ENCODE results near the gene NOP14.
"Not testable (repeated sequence)": the region's sequence is repeated elsewhere in the genome, so short reads cannot be mapped to it uniquely, and the experiment has no call there.

The NOP14 gene

DNA sequence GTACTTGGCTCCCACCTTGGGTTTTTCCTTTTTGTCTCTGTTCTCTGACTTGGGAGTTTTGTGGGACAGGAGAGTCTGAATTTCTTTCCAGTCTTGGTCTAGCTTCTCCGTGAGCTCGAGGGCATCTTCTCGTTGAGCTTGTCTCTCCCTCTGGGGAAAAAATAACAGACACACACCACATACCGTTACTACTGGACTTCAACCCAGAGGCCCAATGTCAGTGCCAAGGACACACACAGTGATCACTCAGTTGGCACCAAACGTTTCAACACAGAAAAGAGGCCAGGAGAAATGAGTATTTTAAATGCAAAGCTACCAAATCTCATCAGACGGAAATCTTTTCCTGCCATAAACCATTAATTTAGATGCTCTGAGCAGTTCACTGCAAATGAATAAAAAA, 9.7 kb downstream of the NOP14 start:
- TF ChIP-seq, protein P1, sequence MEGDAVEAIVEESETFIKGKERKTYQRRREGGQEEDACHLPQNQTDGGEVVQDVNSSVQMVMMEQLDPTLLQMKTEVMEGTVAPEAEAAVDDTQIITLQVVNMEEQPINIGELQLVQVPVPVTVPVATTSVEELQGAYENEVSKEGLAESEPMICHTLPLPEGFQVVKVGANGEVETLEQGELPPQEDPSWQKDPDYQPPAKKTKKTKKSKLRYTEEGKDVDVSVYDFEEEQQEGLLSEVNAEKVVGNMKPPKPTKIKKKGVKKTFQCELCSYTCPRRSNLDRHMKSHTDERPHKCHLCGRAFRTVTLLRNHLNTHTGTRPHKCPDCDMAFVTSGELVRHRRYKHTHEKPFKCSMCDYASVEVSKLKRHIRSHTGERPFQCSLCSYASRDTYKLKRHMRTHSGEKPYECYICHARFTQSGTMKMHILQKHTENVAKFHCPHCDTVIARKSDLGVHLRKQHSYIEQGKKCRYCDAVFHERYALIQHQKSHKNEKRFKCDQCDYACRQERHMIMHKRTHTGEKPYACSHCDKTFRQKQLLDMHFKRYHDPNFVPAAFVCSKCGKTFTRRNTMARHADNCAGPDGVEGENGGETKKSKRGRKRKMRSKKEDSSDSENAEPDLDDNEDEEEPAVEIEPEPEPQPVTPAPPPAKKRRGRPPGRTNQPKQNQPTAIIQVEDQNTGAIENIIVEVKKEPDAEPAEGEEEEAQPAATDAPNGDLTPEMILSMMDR (conservative IDR thresholded peaks at IDR 0.05; ENCODE audit: low read length): no peak
- H3K4me3 ChIP-seq (ENCODE audit: low read length): no peak overlapping the region
- DNase-seq (ENCODE audit: low read depth): no peak

DNA sequence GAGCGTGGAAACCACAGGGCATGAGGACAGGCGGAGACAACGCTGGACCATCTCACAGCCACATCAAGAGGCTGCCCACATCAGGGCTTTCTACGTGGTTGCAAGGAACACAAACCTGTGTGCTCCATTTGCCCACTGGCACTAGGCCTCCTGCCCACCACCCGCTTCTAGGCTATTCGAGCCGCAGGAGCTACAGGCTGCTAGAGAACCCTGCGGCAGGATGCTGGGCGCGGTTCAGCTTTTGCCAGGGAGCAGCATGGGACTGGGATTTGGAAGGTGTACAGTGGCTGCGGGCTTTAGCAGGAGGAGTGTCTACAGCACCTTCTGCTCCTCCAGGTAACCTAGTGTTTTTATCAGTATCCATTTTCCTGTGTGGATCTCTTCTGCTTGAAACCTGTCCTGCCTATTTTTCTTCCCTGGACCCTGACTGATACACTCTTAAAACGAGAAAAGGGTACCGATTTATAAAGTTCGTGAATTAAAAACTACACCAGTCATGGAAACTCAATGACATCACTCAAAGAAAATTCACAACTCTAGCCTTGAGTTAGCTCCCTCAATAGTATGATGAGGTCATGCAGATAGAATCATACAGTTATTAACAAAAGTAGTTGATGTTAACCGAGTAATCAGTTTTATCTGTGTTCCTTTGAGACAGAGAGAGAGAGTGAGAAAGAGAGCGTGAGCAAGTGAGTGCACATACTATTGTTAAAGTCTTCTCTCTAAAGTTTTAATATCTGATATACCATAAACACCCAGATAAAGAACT, 12.8 kb downstream of the NOP14 start:
- TF ChIP-seq, protein P1 (conservative IDR thresholded peaks at IDR 0.05; ENCODE audit: low read length): no peak
- no peak overlapping the region for H3K4me3 ChIP-seq (ENCODE audit: low read length)
- no peak for DNase-seq (ENCODE audit: low read depth)

DNA sequence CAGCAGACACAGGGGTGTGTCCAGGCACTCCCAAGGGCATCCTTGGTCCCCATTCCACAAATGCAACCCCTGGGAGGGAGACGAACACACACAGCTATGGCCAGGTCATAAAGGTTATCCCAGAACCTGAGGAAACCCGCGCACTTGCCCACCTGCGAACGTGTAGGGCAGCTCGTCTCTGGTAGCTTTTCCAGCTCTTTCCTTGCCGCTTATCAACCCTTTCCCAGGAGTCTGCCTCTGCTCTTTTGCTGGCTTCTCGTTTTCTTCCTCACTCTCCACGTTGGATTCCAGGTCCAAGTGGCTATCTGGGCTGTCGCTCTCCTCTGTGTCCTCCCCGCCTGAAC, 13.5 kb downstream of the NOP14 start:
- TF ChIP-seq, protein P1 (conservative IDR thresholded peaks at IDR 0.05; ENCODE audit: low read length): no peak
- DNase-seq (ENCODE audit: low read depth): no peak

DNA sequence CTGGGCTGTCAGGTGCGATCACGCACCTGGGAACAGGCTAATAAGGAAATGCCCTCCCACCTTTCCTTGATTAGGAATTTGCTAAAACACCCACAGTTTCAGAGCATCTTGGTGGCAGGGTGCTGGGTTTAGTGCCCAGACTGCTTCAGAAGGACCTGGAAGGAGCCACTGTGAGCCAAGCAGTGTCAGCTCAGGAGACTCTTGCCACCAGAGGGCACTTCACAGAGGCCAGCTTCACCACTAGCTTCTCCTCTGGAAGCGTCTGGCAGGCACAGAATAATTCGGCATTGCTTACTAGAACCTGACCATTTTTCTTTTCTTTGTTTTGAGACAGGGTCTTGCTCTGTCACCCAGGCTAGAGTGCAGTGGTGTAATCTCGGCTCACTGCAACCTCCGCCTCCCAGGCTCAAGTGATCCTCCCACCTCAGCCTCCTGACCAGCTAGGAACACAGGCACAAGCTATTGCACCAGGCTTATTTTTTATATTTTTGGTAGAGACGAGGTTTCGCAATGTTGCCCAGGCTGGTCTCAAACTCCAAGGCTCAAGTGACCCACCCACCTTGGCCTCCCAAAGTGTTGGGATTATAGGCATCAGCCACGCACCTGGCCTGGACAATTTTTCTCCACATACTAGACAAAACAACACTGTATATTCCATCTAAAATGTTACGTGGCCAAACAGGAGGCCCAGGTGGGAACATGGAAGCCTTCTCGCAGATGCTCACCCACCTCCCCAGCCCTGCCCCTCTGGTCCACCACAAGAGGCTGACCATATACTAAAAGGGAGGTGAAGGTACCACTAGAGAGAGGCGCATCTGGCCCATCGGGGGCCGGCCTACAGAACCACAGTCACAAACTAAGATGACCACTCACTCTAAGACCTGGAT, 14.1 kb downstream of the NOP14 start:
- TF ChIP-seq, protein P1 (conservative IDR thresholded peaks at IDR 0.05; ENCODE audit: low read length): peak; percentile 58
- DNase-seq (ENCODE audit: low read depth): peak; percentile 39
- no peak overlapping the region for H3K4me3 ChIP-seq (ENCODE audit: low read length)

More for the DNA sequence above, 13.5 kb downstream of the NOP14 start:
- no peak overlapping the region for H3K4me3 ChIP-seq (ENCODE audit: low read length)

DNA sequence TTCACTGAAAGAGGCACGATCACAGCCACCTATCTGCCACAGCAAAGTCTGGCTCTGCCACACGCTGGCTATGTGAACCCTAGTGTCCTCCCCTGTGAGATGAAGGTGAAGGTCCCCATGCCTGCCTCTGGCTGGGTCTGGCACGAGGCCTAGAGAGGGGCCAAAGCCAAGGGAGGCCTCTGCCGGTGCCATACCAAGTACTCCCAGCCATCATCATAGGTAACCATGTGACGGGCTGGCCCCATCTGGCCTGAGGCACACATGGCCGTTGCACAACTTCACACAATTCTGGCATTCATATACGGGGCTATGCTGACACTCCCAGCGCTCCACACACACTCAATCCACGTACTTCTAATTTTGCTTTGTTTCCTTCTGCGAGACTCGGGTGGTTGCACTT, 15.3 kb downstream of the NOP14 start:
- no peak for DNase-seq (ENCODE audit: low read depth)
- TF ChIP-seq, protein P1 (conservative IDR thresholded peaks at IDR 0.05; ENCODE audit: low read length): no peak

DNA sequence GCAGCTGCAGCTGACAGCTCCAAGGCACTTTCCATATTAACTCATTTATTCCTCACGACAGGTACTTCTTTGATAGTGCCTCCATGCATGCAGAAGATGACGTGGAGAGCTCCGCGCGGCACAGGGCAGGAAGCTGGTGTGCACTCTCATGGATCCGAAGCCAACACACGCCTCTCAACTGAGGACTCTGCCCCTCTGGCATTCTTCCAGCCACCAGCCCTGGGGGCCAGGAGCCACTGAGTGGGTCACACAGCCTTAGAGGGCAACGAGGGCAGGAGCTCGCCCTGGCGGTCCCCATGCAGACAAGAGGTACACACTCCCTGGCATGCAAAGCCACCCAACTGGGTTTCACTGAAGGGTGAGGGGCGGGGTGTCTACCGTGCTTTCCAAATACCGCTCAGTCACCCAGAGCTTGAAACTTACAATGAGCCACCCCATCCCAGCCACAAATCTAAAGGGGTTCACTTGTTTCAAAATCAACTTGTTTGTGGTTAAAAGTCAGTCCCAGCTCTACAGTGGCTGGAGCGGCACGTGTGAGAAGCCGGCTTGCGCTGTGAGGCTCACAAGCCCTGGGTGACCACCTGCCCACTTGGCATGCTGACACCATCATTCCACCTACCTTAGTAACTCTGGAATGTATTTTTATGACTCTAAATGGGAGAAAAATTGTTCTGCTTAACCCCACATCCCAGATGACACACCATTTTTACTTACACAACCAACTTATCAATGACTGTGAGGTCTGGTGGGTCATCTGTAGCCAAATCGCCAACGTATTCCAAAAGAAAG, 16.2 kb downstream of the NOP14 start:
- H3K4me3 ChIP-seq (ENCODE audit: low read length): no peak overlapping the region
- no peak for DNase-seq (ENCODE audit: low read depth)
- TF ChIP-seq, protein P1 (conservative IDR thresholded peaks at IDR 0.05; ENCODE audit: low read length): no peak

More for the DNA sequence above, 15.3 kb downstream of the NOP14 start:
- H3K4me3 ChIP-seq (ENCODE audit: low read length): no peak overlapping the region

DNA sequence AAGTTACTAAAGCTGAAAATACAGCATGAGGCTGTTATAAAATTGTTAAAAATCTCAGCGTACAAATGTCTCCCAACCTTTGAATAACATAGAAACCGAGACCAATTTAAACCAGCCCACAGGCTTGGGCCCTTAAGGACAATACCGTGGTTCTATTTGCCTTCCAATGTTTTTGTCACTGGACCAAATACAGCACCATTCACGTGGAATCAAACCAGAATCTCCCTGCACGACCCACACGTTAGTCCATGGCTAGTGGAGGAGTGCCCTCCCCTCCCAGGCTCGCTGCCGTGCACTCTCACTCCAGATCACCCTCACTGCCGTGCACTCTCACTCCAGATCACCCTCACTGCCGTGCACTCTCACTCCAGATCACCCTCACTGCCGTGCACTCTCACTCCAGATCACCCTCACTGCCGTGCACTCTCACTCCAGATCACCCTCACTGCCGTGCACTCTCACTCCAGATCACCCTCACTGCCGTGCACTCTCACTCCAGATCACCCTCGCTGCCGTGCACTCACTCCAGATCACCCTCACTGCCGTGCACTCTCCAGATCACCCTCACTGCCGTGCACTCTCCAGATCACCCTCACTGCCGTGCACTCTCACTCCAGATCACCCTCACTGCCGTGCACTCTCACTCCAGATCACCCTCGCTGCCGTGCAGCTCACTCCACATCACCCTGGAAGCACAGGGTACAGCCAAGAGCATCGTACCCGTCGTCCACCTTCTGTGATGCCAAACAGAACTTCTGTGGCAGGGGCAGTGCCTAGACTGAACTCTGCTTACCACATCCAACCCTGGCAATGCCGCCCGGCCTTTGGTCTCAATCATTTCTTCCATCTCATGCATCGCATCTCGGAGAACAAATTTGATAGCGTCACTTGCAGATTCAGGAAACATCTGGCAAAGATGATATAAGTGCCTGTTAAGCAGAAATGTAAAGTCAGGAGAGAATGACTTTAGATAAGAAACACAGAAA, 17.3 kb downstream of the NOP14 start:
- H3K4me3 ChIP-seq (ENCODE audit: low read length); DNase-seq (ENCODE audit: low read depth): not testable (repeated sequence)

Data from AG10803 (cell line).